WTC11 (cell line): Measurements from ENCODE around the gene C17orf100.

ENCODE experiments used
- ESRRA ChIP-seq: sonication (generic); formaldehyde crosslinking; IDR thresholded peaks from 2 replicates; pipeline ENCODE4 v1.8.1; 2022; ENCODE audit warnings: mild to moderate bottlenecking, missing genetic modification reagents, borderline replicate concordance
- TCF7 ChIP-seq: sonication (generic); formaldehyde crosslinking; IDR thresholded peaks from 2 replicates; pipeline ENCODE4 v1.8.0; 2022; ENCODE audit warnings: mild to moderate bottlenecking, low read depth, missing genetic modification reagents, moderate library complexity
- ZNF121 ChIP-seq: sonication (generic); formaldehyde crosslinking; IDR thresholded peaks from 2 replicates; pipeline ENCODE4 v1.8.0; 2023; ENCODE audit warnings: missing genetic modification reagents
- ZNF138 ChIP-seq: sonication (generic); formaldehyde crosslinking; conservative IDR thresholded peaks from 2 replicates; pipeline ENCODE4 v1.8.1; 2022; ENCODE audit warnings: mild to moderate bottlenecking, moderate library complexity, missing genetic modification reagents
- ZNF219 ChIP-seq: sonication (generic); formaldehyde crosslinking; IDR thresholded peaks from 2 replicates; pipeline ENCODE4 v1.8.0; 2023; ENCODE audit warnings: missing genetic modification reagents, mild to moderate bottlenecking, borderline replicate concordance
- TF ChIP-seq, protein P1 (sequence below): fragments of 200-600 bp; IDR thresholded peaks from 2 replicates; pipeline ENCODE4 v1.8.0; 2022; ENCODE audit warnings: antibody characterized with exemption
- TF ChIP-seq, protein P2 (sequence below): sonication (generic); formaldehyde crosslinking; IDR thresholded peaks from 2 replicates; pipeline ENCODE4 v1.8.1; 2022; ENCODE audit warnings: low read depth, missing genetic modification reagents, borderline replicate concordance
- TF ChIP-seq, protein P3 (sequence below): sonication (generic); formaldehyde crosslinking; IDR thresholded peaks from 2 replicates; pipeline ENCODE4 v1.8.0; 2022; ENCODE audit warnings: missing genetic modification reagents
- TF ChIP-seq, protein P4 (sequence below): sonication (generic); formaldehyde crosslinking; IDR thresholded peaks from 2 replicates; pipeline ENCODE4 v1.8.1; 2022; ENCODE audit warnings: mild to moderate bottlenecking, moderate library complexity, missing genetic modification reagents
- TF ChIP-seq, protein P5 (sequence below): sonication (generic); formaldehyde crosslinking; IDR thresholded peaks from 2 replicates; pipeline ENCODE4 v1.8.0; 2022; ENCODE audit warnings: mild to moderate bottlenecking, missing genetic modification reagents

DNA sequence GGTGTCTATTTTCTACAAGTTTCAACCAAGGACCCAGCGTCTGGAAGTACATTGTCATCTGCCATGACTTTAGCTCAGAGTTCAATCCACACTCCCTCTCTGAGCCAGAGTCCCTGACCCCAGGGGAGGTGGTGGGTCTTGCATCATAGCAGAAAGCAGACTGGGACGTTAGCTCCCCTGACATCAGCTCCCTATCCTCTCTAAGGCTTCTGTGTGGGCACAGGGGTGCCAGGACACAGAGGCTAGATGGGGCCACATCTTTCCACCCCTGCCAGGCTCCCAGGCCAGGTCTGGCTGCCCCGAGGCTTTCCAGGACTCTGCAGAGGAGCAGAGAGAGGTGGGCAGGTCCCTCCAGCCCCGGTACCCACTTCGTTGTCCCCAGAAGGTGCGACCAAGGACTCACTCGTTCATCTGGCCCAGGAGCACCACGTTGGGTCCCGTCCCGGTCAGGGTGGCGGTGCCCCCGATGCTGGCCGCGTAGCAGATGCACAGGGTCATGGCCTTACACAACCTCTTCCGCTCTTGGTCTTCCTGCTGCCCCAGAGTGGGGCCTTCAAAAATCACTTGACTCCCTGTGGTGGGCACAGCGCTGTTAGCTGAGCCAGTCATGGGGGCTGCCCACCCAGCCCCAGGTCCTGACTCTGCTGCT, 51.1 kb downstream of the C17orf100 start:
- TF ChIP-seq ZNF138: no peak
- TF ChIP-seq, protein P1, sequence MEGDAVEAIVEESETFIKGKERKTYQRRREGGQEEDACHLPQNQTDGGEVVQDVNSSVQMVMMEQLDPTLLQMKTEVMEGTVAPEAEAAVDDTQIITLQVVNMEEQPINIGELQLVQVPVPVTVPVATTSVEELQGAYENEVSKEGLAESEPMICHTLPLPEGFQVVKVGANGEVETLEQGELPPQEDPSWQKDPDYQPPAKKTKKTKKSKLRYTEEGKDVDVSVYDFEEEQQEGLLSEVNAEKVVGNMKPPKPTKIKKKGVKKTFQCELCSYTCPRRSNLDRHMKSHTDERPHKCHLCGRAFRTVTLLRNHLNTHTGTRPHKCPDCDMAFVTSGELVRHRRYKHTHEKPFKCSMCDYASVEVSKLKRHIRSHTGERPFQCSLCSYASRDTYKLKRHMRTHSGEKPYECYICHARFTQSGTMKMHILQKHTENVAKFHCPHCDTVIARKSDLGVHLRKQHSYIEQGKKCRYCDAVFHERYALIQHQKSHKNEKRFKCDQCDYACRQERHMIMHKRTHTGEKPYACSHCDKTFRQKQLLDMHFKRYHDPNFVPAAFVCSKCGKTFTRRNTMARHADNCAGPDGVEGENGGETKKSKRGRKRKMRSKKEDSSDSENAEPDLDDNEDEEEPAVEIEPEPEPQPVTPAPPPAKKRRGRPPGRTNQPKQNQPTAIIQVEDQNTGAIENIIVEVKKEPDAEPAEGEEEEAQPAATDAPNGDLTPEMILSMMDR: no peak
- TF ChIP-seq, protein P2, sequence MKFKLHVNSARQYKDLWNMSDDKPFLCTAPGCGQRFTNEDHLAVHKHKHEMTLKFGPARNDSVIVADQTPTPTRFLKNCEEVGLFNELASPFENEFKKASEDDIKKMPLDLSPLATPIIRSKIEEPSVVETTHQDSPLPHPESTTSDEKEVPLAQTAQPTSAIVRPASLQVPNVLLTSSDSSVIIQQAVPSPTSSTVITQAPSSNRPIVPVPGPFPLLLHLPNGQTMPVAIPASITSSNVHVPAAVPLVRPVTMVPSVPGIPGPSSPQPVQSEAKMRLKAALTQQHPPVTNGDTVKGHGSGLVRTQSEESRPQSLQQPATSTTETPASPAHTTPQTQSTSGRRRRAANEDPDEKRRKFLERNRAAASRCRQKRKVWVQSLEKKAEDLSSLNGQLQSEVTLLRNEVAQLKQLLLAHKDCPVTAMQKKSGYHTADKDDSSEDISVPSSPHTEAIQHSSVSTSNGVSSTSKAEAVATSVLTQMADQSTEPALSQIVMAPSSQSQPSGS (CRISPR knock-in tag): no peak
- no peak for TF ChIP-seq ESRRA (CRISPR knock-in tag)
- TF ChIP-seq ZNF121 (CRISPR knock-in tag): no peak
- TF ChIP-seq, protein P3, sequence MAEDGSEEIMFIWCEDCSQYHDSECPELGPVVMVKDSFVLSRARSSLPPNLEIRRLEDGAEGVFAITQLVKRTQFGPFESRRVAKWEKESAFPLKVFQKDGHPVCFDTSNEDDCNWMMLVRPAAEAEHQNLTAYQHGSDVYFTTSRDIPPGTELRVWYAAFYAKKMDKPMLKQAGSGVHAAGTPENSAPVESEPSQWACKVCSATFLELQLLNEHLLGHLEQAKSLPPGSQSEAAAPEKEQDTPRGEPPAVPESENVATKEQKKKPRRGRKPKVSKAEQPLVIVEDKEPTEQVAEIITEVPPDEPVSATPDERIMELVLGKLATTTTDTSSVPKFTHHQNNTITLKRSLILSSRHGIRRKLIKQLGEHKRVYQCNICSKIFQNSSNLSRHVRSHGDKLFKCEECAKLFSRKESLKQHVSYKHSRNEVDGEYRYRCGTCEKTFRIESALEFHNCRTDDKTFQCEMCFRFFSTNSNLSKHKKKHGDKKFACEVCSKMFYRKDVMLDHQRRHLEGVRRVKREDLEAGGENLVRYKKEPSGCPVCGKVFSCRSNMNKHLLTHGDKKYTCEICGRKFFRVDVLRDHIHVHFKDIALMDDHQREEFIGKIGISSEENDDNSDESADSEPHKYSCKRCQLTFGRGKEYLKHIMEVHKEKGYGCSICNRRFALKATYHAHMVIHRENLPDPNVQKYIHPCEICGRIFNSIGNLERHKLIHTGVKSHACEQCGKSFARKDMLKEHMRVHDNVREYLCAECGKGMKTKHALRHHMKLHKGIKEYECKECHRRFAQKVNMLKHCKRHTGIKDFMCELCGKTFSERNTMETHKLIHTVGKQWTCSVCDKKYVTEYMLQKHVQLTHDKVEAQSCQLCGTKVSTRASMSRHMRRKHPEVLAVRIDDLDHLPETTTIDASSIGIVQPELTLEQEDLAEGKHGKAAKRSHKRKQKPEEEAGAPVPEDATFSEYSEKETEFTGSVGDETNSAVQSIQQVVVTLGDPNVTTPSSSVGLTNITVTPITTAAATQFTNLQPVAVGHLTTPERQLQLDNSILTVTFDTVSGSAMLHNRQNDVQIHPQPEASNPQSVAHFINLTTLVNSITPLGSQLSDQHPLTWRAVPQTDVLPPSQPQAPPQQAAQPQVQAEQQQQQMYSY: no peak
- no peak for TF ChIP-seq ZNF219 (CRISPR knock-in tag)
- TF ChIP-seq TCF7: no peak
- TF ChIP-seq, protein P4, sequence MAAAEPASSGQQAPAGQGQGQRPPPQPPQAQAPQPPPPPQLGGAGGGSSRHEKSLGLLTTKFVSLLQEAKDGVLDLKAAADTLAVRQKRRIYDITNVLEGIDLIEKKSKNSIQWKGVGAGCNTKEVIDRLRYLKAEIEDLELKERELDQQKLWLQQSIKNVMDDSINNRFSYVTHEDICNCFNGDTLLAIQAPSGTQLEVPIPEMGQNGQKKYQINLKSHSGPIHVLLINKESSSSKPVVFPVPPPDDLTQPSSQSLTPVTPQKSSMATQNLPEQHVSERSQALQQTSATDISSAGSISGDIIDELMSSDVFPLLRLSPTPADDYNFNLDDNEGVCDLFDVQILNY (CRISPR knock-in tag): no peak
- TF ChIP-seq, protein P5, sequence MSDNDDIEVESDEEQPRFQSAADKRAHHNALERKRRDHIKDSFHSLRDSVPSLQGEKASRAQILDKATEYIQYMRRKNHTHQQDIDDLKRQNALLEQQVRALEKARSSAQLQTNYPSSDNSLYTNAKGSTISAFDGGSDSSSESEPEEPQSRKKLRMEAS (CRISPR knock-in tag): no peak
